Left cardiac atrium (tissue), 4 donors: ENCODE measurements around the gene GGNBP2. TPM values are rescaled to one million over a fixed set of nuclear protein-coding genes. Genes with fewer than 3 reads are reported as not detected.
"Not testable (repeated sequence)": the region's sequence is repeated elsewhere in the genome, so short reads cannot be mapped to it uniquely, and the experiment has no call there.

ENCODE experiments used
- ATAC-seq, 2 donors: fragments of 200-7000 bp; cut with Tn5 transposase; one replicate each; pipeline ENCODE4 v1.9.1; 2020; ENCODE audit warnings: mild to moderate bottlenecking in 2 of 2, moderate library complexity in 2 of 2
- DNase-seq: peaks from one replicate; pipeline ENCODE4 v3.0.0-alpha.2; 2020
- intact Hi-C, 2 donors: fragments of 100-400 bp; cut with DNase I; formaldehyde crosslinking; loops; one replicate each; pipeline versions ENCODE4 v1.14.1 to v1.15.1; 2022 to 2023
- long read RNA-seq: library from polyadenylated mRNA; unstranded; transcript quantifications from one replicate; pipeline ENCODE4 v2.0.0, GENCODE V29; 2021
- total RNA-seq, 2 donors: library from RNA; stranded (reverse); fragmentation: NEBNext Ultra II Directional; extraction: Animal tissue kit (Norgen Biotek cat#: 25700); gene quantifications; one replicate each; pipeline ENCODE4 v1.2.1, GENCODE V29; 2021
- donor health status: DM: no; HTN: yes; CAD: no.
- donor health status: DM: no; HTN: yes; CAD: no; lungs with severe emphysema.
- donor health status: DM: yes; HTN: yes; CAD: no.
- donor health status: Dilated cardiomyopathy.

Gene GGNBP2, protein sequence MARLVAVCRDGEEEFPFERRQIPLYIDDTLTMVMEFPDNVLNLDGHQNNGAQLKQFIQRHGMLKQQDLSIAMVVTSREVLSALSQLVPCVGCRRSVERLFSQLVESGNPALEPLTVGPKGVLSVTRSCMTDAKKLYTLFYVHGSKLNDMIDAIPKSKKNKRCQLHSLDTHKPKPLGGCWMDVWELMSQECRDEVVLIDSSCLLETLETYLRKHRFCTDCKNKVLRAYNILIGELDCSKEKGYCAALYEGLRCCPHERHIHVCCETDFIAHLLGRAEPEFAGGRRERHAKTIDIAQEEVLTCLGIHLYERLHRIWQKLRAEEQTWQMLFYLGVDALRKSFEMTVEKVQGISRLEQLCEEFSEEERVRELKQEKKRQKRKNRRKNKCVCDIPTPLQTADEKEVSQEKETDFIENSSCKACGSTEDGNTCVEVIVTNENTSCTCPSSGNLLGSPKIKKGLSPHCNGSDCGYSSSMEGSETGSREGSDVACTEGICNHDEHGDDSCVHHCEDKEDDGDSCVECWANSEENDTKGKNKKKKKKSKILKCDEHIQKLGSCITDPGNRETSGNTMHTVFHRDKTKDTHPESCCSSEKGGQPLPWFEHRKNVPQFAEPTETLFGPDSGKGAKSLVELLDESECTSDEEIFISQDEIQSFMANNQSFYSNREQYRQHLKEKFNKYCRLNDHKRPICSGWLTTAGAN
- 10 to 100 TPM; 44.3 to 50.6 TPM for total RNA-seq
- long read RNA-seq, partial matches to known transcripts: 34 of 47 reads
- long read RNA-seq, other reads (novel, unspliced or antisense): 8 of 47 reads

DNA sequence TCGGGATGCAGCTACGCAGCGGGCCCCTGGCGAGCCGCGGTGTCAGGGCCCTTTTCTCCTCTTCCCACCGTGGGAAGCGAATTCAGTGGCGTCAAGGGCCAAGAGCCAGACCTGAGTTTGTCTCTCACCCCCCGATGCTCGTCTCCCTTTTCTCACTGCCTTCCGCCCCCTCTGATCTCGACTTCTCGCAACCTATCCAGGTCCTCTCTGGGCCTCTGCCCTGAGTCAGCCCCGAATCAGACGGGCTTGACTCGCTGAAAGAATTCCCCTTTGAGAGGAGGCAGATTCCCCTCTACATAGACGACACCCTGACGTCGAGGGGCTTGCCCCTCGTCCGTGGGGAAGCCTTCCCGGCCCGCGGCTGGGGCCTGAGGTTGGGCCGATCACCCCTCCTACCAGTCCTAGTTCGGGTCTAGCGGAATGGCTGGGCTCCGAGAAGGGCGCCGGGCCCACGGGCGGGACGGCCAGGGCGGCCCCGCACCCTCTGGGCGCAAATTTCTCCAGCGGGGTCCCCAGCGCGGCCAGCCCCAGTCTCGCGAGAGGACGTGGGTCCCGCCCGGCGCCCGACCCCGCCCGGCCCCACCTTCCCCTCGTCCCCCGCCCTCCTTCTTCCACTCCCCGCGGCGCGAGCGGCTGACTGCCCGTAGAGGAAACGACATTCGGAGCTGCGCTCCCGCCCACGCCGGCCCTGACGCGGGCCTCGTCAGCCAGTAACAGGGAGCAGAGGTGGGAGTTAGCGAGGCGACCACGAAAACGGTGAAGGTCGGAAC, at the start of gene GGNBP2:
Gene GGNBP2 (plus strand): TSS at position 613 of the 770 bp plus-strand sequence. CDS start 806 bp downstream, outside the sequence.
- DNase-seq: peak; percentile 97
- peak; percentile 91 to 94 for ATAC-seq
- intact Hi-C loops: no loop called here

DNA sequence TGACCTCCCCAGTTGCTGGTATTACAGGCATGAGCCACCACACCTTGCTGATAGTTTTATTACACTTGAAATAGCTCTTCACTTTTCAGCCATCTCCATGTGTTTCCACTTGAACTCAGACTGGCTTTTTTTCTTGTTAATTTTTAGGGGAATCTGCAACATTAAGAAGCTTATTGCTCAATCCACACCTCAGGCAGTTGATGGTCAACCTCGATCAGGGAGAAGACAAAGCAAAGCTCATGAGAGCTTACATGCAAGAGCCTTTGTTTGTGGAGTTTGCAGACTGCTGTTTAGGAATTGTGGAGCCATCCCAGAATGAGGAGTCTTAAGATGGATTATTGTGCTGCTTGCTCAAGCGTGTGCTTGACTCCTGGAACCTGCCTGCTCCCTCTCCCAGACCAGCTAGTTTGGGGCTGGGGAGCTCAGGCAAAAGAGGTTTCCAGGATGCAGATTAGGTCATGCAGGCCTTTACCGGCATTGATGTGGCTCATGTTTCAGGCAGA, 49.6 kb upstream of the GGNBP2 start:
- intact Hi-C loops: no loop called here
- no peak for ATAC-seq
- DNase-seq: no peak

DNA sequence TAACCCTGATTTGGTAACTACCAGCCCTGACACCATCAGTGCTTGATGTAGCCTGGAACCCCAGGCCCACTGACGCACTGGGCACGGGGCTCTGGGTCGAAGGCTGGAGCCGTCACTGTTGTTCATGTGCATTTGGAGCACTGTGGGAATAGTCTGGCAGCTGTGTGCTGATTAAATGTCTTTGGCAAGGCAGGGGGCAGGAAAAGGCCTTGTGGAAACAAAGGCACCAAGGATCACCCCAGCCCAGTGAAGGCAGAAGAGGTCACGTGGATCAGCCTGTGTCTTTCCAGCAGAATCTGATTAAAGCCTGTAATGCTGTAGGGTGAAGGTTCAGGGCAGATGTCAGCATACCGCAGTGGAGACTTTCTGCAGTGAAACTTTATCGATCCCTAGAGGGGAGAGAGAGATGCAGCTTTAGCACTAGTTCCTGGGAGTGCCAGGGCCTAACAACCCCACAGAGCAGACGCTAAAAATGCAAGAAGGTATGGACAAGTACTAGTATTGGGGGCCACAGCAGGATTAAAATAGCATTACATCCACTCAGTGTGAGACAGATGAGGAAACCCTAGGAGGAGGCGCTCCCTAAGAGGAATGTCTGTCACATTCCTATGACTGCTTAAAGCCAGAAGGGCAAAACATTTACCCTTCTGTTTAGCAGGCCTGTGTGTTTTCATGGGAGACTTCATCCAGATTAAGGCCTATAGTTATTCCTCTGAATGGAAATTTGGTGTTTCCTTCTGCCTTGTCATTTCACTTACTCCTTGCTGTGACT, 48.5 kb upstream of the GGNBP2 start:
- ATAC-seq (peak in 1 of 2 donors; percentile 79), DNase-seq (no peak)
- intact Hi-C loops: no loop called here

DNA sequence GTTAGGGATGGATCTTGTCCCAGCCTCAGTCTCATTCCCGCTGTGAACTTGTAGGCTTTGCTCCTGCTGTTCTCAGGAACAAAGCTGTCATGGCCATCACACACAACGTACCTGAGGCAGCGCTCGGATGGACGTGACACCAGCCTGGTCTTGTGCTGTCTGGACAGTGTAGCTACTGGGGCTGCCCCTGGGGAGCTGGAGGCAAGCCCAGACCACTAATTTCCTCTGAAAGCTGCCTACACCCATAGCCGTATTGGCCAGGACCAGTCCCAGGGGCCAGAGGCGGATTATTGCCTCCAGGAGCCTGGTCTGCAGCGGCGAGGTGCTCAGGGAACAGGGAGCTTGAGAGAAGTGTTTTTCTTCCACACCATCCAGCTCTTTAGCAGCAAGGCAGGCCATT, 46.6 kb upstream of the GGNBP2 start:
- peak in 1 of 2 donors; percentile 17 for ATAC-seq

DNA sequence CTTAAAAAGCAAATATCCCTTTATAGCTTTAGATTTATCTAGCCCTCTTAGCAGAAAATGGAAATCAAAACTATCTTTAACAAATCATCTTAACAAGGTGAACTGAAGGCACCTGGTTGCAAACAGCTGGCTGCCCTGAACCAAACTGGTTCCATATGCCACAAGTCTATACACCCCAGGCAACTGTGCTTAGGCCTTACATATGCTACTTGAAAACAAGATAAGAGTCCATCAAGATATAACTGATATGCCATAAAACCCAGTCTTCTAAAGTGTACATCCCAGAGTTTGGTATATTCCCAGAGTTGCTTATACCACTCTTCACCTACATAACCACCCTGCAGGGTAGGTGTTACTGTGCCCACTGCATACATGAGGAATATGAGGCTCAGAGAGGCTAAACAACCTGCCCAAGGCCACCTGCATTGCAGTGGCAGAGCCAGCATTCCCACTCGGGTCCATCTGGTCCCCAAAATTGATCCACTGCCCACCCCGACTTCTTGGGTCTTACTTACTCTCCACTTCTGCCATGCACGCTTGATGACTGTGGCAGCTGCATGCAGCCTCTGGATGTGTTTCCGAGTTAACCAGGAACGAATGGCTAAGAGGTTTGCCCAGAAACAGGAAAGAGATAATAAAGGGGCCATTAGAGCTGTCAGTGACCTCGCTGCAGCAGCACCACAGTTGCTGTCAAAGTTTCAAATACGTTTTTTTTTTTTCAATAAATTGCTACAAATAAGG, 46.0 kb upstream of the GGNBP2 start:
- intact Hi-C loops: no loop called here
- ATAC-seq (no peak), DNase-seq (no peak)

More for the DNA sequence above, 46.6 kb upstream of the GGNBP2 start:
- DNase-seq: no peak
- intact Hi-C loops: no loop called here

DNA sequence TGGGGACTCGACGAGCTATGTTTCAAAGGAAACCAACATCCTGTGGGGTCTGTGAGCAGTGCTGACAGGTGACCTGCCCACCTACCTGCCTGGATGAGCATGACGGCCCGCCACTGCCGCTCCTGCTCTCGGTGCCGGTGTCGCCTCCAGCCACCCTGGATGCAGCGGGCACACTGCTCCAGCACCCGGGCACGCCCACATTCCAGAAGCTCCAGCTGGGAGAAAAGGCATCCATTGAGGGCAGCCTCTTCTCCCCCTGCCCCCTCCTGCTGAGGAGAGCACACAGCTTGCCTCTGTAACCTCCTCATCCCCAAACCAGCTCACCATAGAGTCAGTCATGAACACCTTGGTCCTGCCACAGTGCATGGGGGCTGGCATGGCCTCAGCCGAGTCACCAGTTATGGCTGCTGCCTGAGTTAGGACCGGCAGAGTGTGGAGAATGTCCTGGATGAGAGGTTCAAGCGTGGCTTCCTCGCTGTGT, 43.9 kb upstream of the GGNBP2 start:
- ATAC-seq (no peak), DNase-seq (no peak)
- intact Hi-C loops: no loop called here

DNA sequence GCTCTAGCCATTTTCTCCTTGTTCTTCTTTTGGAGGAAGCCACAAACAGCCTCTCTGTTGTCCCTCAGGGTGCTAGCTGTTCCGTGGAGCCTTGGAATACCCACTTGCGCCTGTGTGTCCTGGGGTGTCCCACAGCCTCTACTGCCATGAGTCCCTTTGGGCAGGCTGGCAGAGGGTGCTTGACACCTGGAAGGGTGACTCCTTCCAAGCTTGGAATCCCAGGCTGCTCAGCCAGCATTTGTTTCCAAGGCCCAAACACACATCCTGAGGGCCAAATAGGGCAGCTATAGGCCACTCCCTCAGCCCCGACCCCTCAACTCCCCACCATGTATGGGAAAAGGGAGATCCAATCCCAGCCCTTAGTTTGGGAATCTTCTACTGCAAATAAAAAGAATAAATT, 43.4 kb upstream of the GGNBP2 start:
- intact Hi-C loops: no loop called here
- ATAC-seq (no peak), DNase-seq (no peak)

DNA sequence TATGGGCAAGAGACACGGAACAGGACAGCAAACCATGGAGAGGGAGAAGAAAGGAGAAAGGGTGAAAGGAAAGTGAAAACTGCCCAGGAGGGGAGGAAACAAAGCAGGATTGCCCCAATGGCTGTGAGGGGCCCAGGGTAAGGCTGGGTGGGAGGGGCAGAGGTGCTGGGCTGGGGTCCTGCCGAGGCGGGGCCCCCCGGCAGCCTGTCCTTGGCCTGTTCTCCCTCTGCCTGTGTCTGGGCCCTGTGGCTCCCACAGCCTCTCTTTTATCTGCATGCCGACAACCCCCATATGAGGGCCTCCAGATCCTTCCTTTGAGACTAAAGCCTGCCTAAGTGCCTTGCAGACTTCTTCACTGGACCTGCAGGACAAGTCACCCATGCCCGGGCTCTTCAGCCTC, 42.8 kb upstream of the GGNBP2 start:
- no peak for ATAC-seq
- DNase-seq: no peak
- intact Hi-C loops: no loop called here

DNA sequence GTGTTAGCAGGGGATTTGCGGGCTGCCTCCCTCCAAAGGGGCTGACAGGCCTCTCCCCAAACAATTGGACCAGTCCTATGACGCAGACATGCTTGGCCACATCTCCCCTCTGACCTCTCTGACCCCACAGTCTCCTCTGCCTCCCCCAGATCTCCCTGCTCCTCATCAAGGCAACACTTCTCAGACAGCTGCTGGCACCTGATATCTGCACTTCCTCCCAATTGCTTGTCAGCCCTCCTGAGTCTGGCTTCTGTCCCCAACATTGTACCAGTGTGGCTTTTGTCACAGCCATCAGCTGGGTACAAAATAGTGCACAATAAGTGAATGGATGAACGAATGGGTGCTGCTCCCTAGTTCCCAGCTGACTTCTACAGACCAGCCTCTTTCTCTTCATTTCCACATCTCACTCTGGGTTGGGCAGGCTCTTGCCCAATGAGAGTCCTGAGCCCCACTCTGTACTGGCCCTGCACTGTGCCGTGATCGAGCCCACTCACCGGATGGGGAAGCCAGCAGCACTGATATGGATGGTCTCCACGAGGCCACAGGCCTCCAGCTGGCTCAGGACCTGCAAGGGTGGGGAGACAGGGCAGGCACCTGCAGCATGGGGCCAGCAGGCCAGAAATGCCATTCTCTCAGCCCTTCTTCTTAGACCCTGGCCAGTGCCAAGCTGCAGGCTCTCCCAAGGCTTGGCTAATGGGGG, 41.1 kb upstream of the GGNBP2 start:
- ATAC-seq: peak in 1 of 2 donors; percentile 77

DNA sequence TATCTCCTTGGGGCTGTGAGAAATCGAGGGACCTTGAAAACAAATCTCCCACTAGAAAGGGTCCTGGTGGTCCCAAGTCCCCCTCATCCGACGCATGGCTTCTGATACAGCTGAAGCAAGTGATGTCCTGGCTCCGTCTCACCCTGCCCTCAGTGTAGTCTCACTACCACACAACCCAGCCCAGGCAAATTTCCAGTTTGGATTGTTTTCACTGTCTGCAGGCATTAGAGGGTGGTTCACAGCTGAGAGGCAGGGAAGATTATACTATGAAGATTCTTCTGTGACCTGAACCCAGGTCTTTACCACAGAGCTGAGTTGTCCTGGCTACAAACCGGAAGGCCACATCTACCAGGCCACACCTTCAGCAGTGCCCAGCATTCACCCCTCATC, 40.6 kb upstream of the GGNBP2 start:
- ATAC-seq (no peak), DNase-seq (no peak)
- intact Hi-C loops: no loop called here

More for the DNA sequence above, 41.1 kb upstream of the GGNBP2 start:
- no peak for DNase-seq
- intact Hi-C loops: no loop called here

DNA sequence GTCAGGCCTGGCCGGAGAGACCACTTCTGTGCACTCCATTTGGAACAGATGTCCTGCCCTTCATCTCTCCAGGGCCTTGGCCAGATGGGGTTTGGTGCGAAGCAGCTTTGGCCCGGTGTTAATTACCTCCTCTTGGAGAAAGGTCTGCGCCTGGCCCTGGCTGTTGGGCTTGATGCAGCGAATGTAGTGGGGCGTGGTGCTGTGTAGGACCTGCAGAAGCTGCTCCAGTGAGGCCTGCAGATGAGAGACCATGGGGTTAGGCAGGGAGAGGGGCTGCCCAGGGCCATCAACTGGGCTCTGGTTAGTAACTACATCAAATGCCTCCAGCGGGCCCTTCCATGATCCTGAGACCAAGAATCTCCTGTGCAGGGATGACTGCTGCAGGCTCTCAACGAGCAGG, 39.5 kb upstream of the GGNBP2 start:
- ATAC-seq (no peak), DNase-seq (no peak)
- intact Hi-C loops: no loop called here

DNA sequence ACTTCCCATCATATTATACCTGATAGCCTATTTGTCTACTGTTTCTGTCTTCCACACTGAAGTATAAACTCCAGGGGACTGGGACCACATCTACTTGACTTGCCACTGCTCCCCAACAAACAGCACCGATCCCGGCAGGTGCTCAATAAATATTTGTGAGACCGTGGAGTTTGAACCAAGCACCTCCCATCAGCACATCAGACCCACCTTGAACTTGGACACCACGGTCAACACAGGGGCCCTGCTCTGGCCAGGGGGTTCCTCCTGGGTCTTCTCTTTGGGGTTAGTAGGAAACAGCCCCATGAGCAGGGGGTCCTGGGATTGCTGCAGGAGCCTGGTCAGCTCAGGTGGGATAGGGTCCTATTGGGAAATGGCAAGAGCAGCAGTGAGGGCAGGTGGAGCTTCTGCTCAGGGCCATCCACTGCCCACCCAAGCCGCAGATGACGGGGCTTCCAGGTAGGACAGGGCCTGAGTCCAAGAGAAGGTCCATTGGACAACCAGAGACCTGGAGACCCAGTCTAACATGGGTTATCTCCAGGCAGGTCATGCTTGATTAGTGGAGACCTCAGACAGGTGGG, 38.4 kb upstream of the GGNBP2 start:
- ATAC-seq (no peak), DNase-seq (no peak)
- intact Hi-C loops: no loop called here

DNA sequence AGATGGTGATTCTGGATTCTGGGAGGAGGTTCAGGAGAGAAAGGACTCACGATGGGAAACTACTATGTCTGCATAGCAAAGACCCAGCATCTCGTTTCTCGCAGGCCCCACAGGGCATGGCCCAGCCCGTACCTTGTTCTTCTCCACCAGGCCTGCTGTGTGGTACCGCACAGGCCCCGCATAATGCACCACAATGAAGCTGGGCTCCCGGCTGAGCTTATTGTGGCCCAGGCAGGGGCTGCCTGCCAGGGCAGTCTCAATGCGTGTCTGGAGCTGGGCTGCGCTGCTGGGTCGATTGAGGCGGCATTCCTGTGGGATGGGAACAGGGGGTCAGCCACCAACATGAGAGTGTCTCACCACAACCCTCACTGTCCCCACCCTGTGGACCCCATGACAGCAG, 37.9 kb upstream of the GGNBP2 start:
- intact Hi-C loops: no loop called here
- DNase-seq (no peak), ATAC-seq (no peak)

DNA sequence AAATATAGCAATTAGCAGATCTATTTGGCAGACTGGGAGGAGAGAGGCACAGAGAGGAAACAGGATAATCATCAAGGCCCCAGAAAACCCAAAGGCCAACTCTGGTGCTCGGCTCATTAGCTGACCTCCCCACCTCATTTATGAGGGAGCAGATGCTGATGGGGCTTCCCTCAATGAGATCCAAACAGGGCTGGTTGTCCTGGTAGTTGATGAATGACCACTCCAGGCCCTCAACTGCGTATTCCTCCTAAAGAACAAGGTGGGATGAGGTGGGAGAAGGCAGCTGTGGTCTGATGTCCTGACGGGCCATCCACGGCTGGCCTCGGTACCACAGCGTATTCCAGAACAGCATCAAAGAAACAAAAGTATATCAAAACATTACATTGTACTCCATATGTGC, 37.5 kb upstream of the GGNBP2 start:
- intact Hi-C loops: no loop called here
- no peak for ATAC-seq
- DNase-seq: no peak

DNA sequence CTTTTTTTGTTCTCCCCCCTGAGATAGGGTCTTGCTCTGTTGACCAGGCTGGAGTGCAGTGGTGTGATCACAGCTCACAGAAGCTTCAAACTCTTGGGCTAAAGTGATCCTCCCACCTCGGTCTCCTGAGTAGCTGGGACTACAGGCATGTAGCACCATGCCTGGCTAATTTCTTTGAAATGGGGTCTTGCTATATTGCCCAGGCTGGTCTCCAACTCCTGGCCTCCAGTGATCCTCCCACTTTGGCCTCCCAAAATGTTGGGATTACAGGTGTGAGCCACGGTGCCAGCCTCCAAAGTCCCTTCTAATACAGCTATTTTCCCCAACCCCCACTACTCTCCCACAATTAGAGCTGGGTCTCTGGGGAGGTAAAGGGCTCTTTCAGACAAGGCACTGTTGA, 36.3 kb upstream of the GGNBP2 start:
- ATAC-seq, DNase-seq, intact Hi-C loops: not testable (repeated sequence)

DNA sequence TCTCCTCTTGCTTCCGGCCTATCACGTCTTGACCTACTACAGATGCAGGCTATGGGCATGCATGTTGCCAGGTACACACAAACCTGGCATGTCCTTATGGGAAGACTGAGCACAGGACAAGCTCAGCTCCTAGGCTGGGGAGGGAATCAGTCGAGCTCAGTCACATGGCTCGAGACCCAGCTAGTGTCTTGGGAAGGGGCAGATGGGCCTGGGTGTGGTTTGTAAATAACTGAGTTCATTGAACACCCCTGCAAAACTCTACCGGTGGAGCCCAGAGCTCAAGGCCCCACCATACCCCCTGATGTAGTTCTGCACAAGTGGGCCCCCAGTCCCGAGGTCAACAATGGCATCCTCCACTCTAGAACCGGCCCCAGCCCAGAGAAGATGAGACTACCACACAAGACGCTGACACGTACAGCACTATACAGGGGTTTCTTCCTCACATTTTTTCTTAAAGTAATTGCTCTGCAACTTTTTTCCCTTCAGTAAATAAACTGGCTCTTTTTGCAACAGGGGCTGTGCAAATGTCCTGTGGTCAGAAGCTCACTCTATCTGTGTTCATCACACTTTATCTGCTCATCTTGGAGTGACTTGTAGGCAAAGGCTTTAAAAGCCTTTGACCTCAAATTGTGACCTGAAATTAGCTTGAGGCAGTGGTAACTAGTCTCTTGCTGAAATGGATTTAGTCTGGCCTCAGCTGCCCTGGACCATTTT, 35.3 kb upstream of the GGNBP2 start:
- DNase-seq: no peak

More for the DNA sequence above, 35.3 kb upstream of the GGNBP2 start:
- ATAC-seq: no peak
- intact Hi-C loops: no loop called here
